Endothelial cell (in vitro differentiated cells): ENCODE results near the gene PFDN2. TPM values are rescaled to one million over a fixed set of nuclear protein-coding genes. Genes with fewer than 3 reads are reported as not detected.
A peak's percentile ranks its signal among the peaks of the same experiment; 100 is the strongest.

Experiments
- DNase-seq: peaks from one replicate; pipeline ENCODE4 v3.0.0; 2021; ENCODE audit warnings: low spot score
- H3K27ac Mint-ChIP-seq: one replicate; pipeline ENCODE4 v1.8.0; 2021; ENCODE audit warnings: mixed read lengths, inconsistent platforms; ENCODE audit not compliant: unreplicated experiment
- H3K27me3 Mint-ChIP-seq: one replicate; pipeline ENCODE4 v1.8.0; 2021; ENCODE audit warnings: mild to moderate bottlenecking, moderate library complexity, mixed read lengths, inconsistent platforms; ENCODE audit not compliant: unreplicated experiment
- H3K36me3 Mint-ChIP-seq: one replicate; pipeline ENCODE4 v1.8.0; 2021; ENCODE audit warnings: mild to moderate bottlenecking, low read depth, mixed read lengths, inconsistent platforms; ENCODE audit not compliant: unreplicated experiment
- H3K4me1 Mint-ChIP-seq: one replicate; pipeline ENCODE4 v1.8.0; 2021; ENCODE audit warnings: mild to moderate bottlenecking, mixed read lengths, inconsistent platforms; ENCODE audit not compliant: unreplicated experiment
- H3K4me3 Mint-ChIP-seq: one replicate; pipeline ENCODE4 v1.8.0; 2021; ENCODE audit warnings: mild to moderate bottlenecking, mixed read lengths, inconsistent platforms; ENCODE audit not compliant: unreplicated experiment
- H3K9me3 Mint-ChIP-seq: one replicate; pipeline ENCODE4 v1.8.0; 2021; ENCODE audit warnings: mixed read lengths, inconsistent platforms; ENCODE audit not compliant: unreplicated experiment
- CTCF ChIP-seq: fragments of 200-600 bp; sonication (generic); IDR thresholded peaks from one replicate; pipeline ENCODE4 v1.5.0; 2021; ENCODE audit warnings: antibody characterized with exemption; ENCODE audit not compliant: unreplicated experiment
- total RNA-seq: library from RNA; stranded (reverse); fragmentation: NEBNext Ultra II Directional; extraction: Animal tissue kit (Norgen Biotek cat#: 25700); gene quantifications from one replicate; pipeline ENCODE4 v1.2.1, GENCODE V29; 2021; ENCODE audit not compliant: unreplicated experiment

Gene PFDN2
- total RNA-seq, 1 donor from 2014 or later: 73.8 TPM

- Mint-ChIP-seq H3K4me1 (peaks cover 48% of the 10 kb centered on the region), H3K4me3 (peak overlapping the region; percentile 92), H3K9me3 (no peaks in the 10 kb centered on the region), H3K36me3 (peaks cover 47% of the 10 kb centered on the region), H3K27me3 (peaks cover 18% of the 10 kb centered on the region), H3K27ac (peak overlapping the region; percentile 14)
- DNase-seq: no peak
- no peak for TF ChIP-seq CTCF
These were observed 42.0 kb upstream of the PFDN2 start for GRCh38 chr1:161159913-161160243.

- peaks cover 46% of the 10 kb centered on the region for H3K36me3 Mint-ChIP-seq
- peak; percentile 90 for DNase-seq
- no peak for TF ChIP-seq CTCF
- H3K27me3 Mint-ChIP-seq: peaks cover 18% of the 10 kb centered on the region
- peak within 1 kb of the TSS; percentile 92 for H3K27ac Mint-ChIP-seq
- H3K4me3 Mint-ChIP-seq: peak within 1 kb of the TSS; percentile 92
- H3K9me3 Mint-ChIP-seq: no peaks in the 10 kb centered on the region
- peaks cover 50% of the 10 kb centered on the region for H3K4me1 Mint-ChIP-seq
These were observed 41.5 kb upstream of the PFDN2 start, which contains the start of gene USP21 for GRCh38 chr1:161159087-161159912. TSS of gene USP21 (plus strand) at chr1:161159500. CDS start at chr1:161160641, 1,141 bp downstream.

- peaks cover 26% of the 10 kb centered on the region for H3K27me3 Mint-ChIP-seq
- peaks cover 49% of the 10 kb centered on the region for H3K4me1 Mint-ChIP-seq
- no peak for DNase-seq
- TF ChIP-seq CTCF: no peak
- H3K4me3 Mint-ChIP-seq: peak overlapping the region; percentile 92
- peaks cover 39% of the 10 kb centered on the region for H3K36me3 Mint-ChIP-seq
- H3K27ac Mint-ChIP-seq: peak overlapping the region; percentile 92
- no peaks in the 10 kb centered on the region for H3K9me3 Mint-ChIP-seq
These were observed 40.6 kb upstream of the PFDN2 start for GRCh38 chr1:161158316-161159010.

- no peak for TF ChIP-seq CTCF
- Mint-ChIP-seq H3K27ac (peak overlapping the region; percentile 76), H3K9me3 (no peaks in the 10 kb centered on the region), H3K27me3 (peaks cover 26% of the 10 kb centered on the region), H3K36me3 (peaks cover 33% of the 10 kb centered on the region), H3K4me3 (peak overlapping the region; percentile 92), H3K4me1 (peaks cover 46% of the 10 kb centered on the region)
- no peak for DNase-seq
These were observed 40.0 kb upstream of the PFDN2 start for GRCh38 chr1:161157867-161158266.
